Measurements from ENCODE around the gene TTLL5.

The TTLL5 gene

GRCh38 chr14:75805646-75806045, 144.6 kb downstream of the TTLL5 start:
- no peak for DNase-seq

DNA sequence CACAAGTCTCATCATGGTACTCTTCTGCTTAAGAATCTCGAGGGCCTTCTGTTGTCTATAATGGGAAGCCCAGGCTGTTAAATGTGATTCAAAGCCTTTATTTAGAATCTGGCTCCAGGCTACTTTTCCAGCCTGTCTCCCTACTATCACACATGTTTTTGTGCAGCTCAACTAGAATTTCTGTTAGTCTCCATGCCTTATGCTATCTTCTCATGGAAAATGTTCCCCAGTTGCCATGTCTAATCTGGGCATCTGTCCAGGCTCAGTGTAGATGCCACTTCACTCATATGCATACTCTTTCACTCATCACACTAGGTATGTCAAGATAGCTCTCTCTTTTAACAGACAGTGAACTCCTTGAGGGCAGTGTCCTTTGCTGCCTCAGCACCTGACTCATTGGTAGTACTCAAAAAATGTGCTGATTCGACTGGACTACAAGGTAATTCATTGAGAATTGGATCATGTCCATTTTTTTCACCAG, 145.3 kb downstream of the TTLL5 start:
- no peak for DNase-seq

DNA sequence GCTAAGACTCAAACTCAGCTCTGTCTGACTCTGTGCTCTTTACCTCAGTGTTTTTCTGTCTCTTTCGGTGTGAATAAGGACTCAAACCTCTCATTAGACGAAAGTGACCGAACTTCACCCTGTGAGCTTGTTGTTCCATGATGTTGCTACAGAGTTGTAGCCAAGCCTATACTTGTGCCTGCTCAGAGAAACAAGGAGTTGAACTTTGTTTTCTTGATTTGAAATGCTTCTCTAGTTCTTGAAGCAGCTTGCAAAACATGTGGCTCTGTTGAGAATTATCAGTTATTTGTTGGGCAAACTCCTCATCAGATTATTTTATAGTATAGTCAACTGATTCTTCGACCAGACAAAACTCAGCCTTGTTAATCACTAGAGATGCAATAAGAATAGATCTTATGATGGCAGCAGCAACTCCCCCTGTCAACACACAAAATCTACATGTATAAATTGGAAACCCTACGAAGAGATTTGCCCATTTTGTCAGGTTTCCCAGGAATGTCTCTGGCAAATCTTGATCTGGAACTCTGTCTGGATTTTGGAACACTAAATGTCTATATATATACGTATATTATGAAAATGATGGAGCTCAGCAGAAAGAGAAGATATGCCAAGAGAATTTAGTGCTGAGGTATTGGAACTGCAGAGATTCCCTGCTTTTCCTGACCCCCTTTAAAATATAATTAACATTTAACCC, 146.8 kb downstream of the TTLL5 start:
- DNase-seq: no peak

GRCh38 chr14:75811136-75811829, 150.2 kb downstream of the TTLL5 start:
- DNase-seq: no peak

- DNase-seq: no peak
Measured at GRCh38 chr14:75811872-75812499, 150.9 kb downstream of the TTLL5 start.

DNA sequence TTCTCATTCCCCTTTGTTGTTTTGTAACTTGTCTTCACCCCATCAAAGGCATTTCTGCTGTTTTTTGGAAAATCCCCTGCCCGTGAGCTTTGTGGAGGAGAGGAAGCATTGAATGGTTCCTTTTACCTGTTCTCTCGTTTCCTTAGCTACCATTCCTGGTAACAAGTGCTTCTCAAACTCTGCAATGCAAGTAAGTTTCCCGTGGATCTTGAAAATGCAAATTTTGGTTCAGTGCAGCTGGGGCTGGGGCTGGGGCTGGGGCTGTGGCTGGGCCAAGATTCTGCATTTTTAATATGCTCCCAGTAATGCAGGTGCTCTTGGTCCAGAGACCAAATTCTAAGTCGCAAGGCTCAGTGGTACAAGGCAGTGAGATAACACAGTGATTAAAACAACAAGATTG, 151.6 kb downstream of the TTLL5 start:
- no peak for DNase-seq

GRCh38 chr14:75820761-75821160, 159.7 kb downstream of the TTLL5 start:
- DNase-seq: no peak

DNA sequence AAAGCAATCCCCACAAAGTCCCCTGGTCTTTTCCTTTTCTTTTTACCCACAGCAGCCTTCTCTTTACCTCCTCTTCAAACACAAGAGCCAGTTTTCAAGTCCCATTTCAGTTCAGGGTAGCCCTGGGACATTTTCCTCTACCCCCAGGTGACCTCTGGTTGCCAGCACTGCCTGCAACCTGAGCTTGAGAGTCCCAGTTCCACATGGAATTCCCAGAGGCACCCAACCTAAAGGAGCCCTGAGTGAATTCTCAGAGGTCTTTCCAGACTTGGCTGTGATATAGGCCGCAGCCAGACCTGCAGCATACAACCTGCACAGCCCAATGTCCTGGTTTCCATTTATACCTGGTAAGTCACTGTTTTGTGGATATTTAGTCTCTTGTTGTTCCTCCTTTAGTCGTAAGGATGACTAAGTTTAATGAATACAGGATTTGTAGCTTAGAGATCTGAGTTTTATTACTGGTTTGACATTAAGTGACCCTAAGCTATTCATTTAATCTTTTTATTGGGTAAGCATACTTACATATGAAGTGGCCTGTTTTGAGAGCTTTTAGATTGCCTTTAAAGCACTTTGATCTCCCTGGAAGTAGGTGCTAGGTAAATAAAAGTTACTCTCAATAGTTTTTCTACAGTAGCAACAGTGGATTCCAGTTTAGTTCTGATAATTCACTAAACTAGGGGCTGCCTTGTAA, 160.9 kb downstream of the TTLL5 start:
- no peak for DNase-seq

- no peak for DNase-seq
Measured at GRCh38 chr14:75822522-75823141, 161.6 kb downstream of the TTLL5 start.

GRCh38 chr14:75823334-75823733, 162.3 kb downstream of the TTLL5 start:
- DNase-seq: no peak

- no peak for DNase-seq
Measured at GRCh38 chr14:75824318-75824717, 163.3 kb downstream of the TTLL5 start.

- DNase-seq: no peak
Measured at GRCh38 chr14:75825147-75825592, 164.1 kb downstream of the TTLL5 start.

DNA sequence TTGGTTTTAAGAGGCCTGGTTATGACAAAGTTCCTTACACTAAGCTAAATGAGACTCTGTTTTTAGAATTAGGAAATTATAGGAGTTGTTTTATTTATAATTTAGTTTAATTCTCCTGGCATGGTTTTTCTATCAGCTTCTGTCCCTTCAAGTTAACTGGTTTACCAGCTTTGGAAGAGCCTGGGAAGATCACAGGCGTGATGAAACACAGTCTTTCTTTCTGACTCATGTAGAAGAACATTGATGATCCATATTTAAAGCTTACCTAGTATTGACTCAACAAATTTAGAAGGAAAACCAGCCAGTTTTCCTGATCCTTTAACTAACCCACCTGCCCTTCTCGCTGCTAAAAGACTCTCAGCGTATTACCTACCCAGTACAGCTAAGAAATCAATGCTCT, 165.6 kb downstream of the TTLL5 start:
- DNase-seq: no peak

DNA sequence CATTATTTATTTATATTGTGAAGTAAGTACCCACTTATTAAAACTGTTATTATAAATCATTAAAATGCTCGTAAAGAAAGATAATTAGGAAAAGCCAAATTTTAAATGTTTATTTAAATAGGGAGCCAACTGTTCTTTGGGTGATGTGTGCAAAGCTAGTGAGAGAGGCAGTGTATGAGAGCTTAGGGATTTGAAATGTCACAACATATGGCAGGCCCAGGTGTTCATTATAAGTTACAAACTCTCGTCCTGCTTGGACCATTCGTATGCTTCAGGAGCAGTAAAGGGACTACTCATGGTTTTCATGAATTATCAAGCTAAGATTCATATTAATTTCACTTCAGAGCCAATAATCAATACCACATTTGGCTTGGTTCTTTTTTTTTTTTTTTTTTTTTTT, 166.3 kb downstream of the TTLL5 start:
- no peak for DNase-seq

- no peak for DNase-seq
Measured at GRCh38 chr14:75829316-75829715, 168.3 kb downstream of the TTLL5 start.

- DNase-seq: peak in 1 of 4 experiments; percentile 40
Measured at GRCh38 chr14:75831455-75831854, 170.4 kb downstream of the TTLL5 start.

DNA sequence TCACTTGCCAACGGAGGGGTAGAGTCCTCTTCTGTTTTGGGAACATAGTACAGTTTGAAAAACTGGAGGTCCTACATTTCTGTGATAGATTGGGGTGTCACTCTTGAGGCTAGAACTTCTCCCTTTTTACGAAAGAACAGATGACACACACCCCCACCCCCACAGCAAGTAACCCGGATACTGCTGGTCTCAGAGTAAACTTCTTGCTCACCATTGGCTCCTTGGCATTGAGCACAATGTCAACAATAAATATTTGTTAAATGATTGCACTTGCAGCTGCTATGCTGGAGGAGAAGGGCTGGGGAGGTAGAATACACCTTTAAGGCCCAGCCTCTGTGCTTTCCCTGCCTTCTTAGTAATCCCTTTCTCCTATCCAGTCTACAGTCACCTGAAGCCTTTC, 170.9 kb downstream of the TTLL5 start:
- DNase-seq: no peak

GRCh38 chr14:75832621-75833297, 171.7 kb downstream of the TTLL5 start:
- DNase-seq: no peak

DNA sequence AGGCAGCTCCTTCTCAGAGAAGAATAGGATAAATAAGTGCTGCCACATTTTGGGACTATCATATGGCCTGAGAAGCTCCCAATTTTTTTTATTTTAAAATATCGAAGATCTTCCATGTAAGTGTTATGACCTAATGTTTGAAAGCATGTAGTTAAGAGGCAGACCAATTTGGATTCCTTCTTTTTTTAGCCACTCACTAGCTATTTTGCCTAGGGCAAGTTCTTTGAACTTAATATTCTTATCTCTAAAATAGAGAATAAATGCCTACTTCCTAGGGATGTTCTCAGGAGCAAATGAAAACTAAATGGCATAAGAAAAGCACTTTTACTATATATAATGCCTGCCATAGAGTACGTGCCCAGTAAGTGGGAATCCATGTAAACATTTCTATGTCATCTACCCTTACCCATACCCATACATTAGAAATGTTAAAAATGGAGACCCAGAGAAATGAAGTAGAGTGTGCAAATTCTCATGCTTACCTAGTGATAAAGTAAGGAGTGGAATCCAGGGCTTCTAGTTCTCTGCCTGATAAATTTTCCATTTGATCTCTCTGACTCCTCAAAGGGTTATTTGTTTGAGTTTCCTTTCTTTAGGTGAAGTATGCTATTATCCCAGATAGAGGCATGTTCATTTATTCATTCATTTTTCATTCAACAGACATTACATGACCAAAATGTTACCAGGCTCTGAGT, 172.4 kb downstream of the TTLL5 start:
- no peak for DNase-seq

- DNase-seq: no peak
Measured at GRCh38 chr14:75835156-75835725, 174.2 kb downstream of the TTLL5 start.

- DNase-seq: no peak
Measured at GRCh38 chr14:75835737-75836136, 174.7 kb downstream of the TTLL5 start.

Data from activated naive CD4-positive, alpha-beta T cell (primary cell).